ENCODE results near the gene TBC1D10A. TPM values are rescaled to one million over a fixed set of nuclear protein-coding genes. Genes with fewer than 3 reads are reported as not detected.

TBC1D10A gene
- total and polyA plus RNA-seq, 2 experiments from 2014 or later: 3.3 to 8.8 TPM

- no peaks in the 10 kb centered on the region for H4K20me1 ChIP-seq (replicated peaks; ENCODE audit: insufficient read depth)
- H3K27me3 Mint-ChIP-seq (ENCODE audit: insufficient read depth, low read depth, poor library complexity): peaks cover 14% of the 10 kb centered on the region
Observed at GRCh38 chr22:30294066-30294465, 32.7 kb downstream of the TBC1D10A start.

More at GRCh38 chr22:30294066-30294465, 32.7 kb downstream of the TBC1D10A start:
- no peaks in the 10 kb centered on the region for H3K9me2 ChIP-seq (ENCODE audit: insufficient read depth)
- H3K36me3 ChIP-seq (ENCODE audit: insufficient read depth): no peaks in the 10 kb centered on the region
- H3K4me2 ChIP-seq: no peak overlapping the region
- H3K4me3 ChIP-seq: no peak overlapping the region
- Mint-ChIP-seq H3K4me1 (peaks cover 17% of the 10 kb centered on the region; the same call in 2 of the 3 replicates), H3K4me3 (no peak overlapping the region), H3K27ac (no peak overlapping the region), H3K9me3 (no peaks in the 10 kb centered on the region), H3K36me3 (ENCODE audit: low read depth) (no peaks in the 10 kb centered on the region)
- DNase-seq (ENCODE audit: low spot score) (no peak), ATAC-seq (no peak)
- peaks cover 8% of the 10 kb centered on the region; the same call in 1 of the 2 replicates for H3K4me1 ChIP-seq (ENCODE audit: insufficient read depth)
- TF ChIP-seq ZNF114 (CRISPR knock-in tag; IDR thresholded peaks at IDR 0.05): no peak
- no peak for TF ChIP-seq EZH2phosphoT487 (IDR thresholded peaks at IDR 0.05; ENCODE audit: unreplicated experiment)
- no peak for TF ChIP-seq NANOG (IDR thresholded peaks at IDR 0.05; ENCODE audit: borderline replicate concordance)
- no peak for TF ChIP-seq ZNF462 (CRISPR knock-in tag; IDR thresholded peaks at IDR 0.05)
- no peak for TF ChIP-seq CREB1 (CRISPR knock-in tag; IDR thresholded peaks at IDR 0.05; ENCODE audit: low read depth)
- no peak for TF ChIP-seq ETS1 (IDR thresholded peaks at IDR 0.05)
- no peak for TF ChIP-seq POLR2AphosphoS5 (IDR thresholded peaks at IDR 0.05; ENCODE audit: low read depth)
- TF ChIP-seq STAT1 (IDR thresholded peaks at IDR 0.05; ENCODE audit: unreplicated experiment): no peak
- TF ChIP-seq EZH2 (IDR thresholded peaks at IDR 0.05; ENCODE audit: low read depth, unreplicated experiment): no peak
- TF ChIP-seq REST (IDR thresholded peaks at IDR 0.05; ENCODE audit: unreplicated experiment): no peak
- no peak for TF ChIP-seq CTCF (conservative IDR thresholded peaks at IDR 0.05; ENCODE audit: low read depth in 2 of 2)
- no peak for TF ChIP-seq JUNB (IDR thresholded peaks at IDR 0.05; ENCODE audit: unreplicated experiment)
- TF ChIP-seq ZNF331 (CRISPR knock-in tag; IDR thresholded peaks at IDR 0.05; ENCODE audit: low read depth): no peak
- H3K27me3 ChIP-seq (ENCODE audit: insufficient read depth): no peaks in the 10 kb centered on the region
- no peaks in the 10 kb centered on the region for H3K79me2 ChIP-seq (replicated peaks; ENCODE audit: insufficient read depth)
- no peak overlapping the region for H3K27ac ChIP-seq (ENCODE audit: low read depth)
- H2AFZ ChIP-seq: no peak overlapping the region
- H3F3A ChIP-seq (replicated peaks; ENCODE audit: low read depth): no peaks in the 10 kb centered on the region
